ENCODE results near the gene FILIP1L.

The FILIP1L gene

DNA sequence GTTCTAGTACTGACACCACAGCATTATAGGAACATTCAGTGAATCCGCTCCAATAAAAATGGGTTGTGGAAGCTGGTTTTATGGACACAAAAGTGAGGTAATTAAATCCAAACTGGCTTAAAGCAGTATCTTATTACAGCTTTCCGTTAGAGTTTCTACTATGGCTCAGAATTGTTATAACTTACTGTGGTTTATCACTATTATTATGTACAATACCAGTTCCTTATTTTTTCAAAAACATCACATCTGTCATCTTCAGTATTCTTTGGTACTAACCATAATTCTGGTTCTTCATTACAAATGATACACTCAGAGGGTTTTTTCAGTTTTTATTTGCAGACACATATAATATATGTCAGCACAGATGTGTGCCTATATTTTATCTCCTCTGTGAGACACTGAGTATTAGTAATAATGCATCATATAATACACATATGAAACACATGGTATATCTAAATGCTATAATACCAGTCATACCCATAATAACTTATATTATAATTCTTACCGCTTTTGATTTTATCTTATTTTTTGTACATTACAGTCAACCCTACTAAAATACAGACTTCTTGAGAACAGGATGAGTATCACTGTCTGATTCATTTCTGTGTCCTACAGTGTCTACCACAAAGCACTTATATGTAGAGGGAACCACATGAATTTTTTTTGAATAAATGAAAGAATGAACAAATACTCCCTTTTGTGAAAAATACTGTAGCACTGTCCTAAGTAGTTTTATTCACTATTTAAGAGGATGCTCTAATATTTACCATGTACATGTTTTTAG, 257.7 kb downstream of the FILIP1L start:
- no peak overlapping the region for H3K9ac ChIP-seq (ENCODE audit: low read length in 2 of 2)
- H3K36me3 ChIP-seq (ENCODE audit: control insufficient read depth in 2 of 2, insufficient read depth in 2 of 2, low read length in 2 of 2), result peaks cover 15 to 27% of the 10 kb centered on the region in 2 donors
- peak overlapping the region; percentile 46 for H3K27ac ChIP-seq (ENCODE audit: low read length)
- no peak overlapping the region for H3K4me3 ChIP-seq (ENCODE audit: low read length in 2 of 2)
- peaks cover 34% of the 10 kb centered on the region for H3K4me1 ChIP-seq (ENCODE audit: control insufficient read depth, insufficient read depth, low read length)
- no peaks in the 10 kb centered on the region for H3K9me3 ChIP-seq (ENCODE audit: control insufficient read depth in 2 of 2, low read length in 2 of 2)
- no peaks in the 10 kb centered on the region for H3K27me3 ChIP-seq (ENCODE audit: control insufficient read depth in 1 of 2, insufficient read depth in 2 of 2, low read length in 2 of 2)

DNA sequence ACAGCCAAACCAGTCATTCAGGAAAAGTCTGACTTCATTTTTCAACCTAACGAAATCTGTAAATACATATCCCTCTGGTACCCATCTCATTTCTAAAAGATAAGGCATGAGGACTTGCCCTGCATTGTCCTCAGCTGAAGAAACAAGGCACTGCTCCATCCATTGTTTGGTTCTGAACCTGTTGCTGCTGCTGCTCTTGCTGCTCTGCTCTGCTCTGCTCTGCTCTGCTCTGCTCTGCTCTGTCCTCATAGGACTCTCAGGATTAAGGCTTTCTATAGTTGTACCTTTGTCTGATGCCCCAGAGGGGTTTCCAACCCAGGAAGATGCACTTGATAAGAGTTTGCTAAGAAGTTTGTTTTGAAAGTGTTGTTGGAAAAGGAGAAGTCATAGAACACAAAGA, 258.4 kb downstream of the FILIP1L start:
- Histone ChIP-seq H3K27ac (ENCODE audit: low read length) (peak overlapping the region; percentile 46), H3K27me3 (ENCODE audit: control insufficient read depth in 1 of 2, insufficient read depth in 2 of 2, low read length in 2 of 2) (no peaks in the 10 kb centered on the region), H3K9ac (ENCODE audit: low read length in 2 of 2) (no peak overlapping the region), H3K36me3 (ENCODE audit: control insufficient read depth in 2 of 2, insufficient read depth in 2 of 2, low read length in 2 of 2) (peaks cover 10 to 22% of the 10 kb centered on the region in 2 donors), H3K9me3 (ENCODE audit: control insufficient read depth in 2 of 2, low read length in 2 of 2) (no peaks in the 10 kb centered on the region), H3K4me3 (ENCODE audit: low read length in 2 of 2) (no peak overlapping the region), H3K4me1 (ENCODE audit: control insufficient read depth, insufficient read depth, low read length) (peaks cover 28% of the 10 kb centered on the region)

GRCh38 chr3:99854756-99855298, 259.5 kb downstream of the FILIP1L start:
- no peak overlapping the region for H3K27ac ChIP-seq (ENCODE audit: low read length)
- peaks cover 23% of the 10 kb centered on the region for H3K4me1 ChIP-seq (ENCODE audit: control insufficient read depth, insufficient read depth, low read length)
- H3K36me3 ChIP-seq (ENCODE audit: control insufficient read depth in 2 of 2, insufficient read depth in 2 of 2, low read length in 2 of 2), result peaks cover 16 to 31% of the 10 kb centered on the region in 2 donors
- H3K4me3 ChIP-seq (ENCODE audit: low read length in 2 of 2), result no peak overlapping the region
- H3K9ac ChIP-seq (ENCODE audit: low read length in 2 of 2), result no peak overlapping the region
- H3K9me3 ChIP-seq (ENCODE audit: control insufficient read depth in 2 of 2, low read length in 2 of 2), result no peaks in the 10 kb centered on the region
- no peaks in the 10 kb centered on the region for H3K27me3 ChIP-seq (ENCODE audit: control insufficient read depth in 1 of 2, insufficient read depth in 2 of 2, low read length in 2 of 2)

- peaks cover 24% of the 10 kb centered on the region for H3K4me1 ChIP-seq (ENCODE audit: control insufficient read depth, insufficient read depth, low read length)
- no peak overlapping the region for H3K4me3 ChIP-seq (ENCODE audit: low read length in 2 of 2)
- H3K27me3 ChIP-seq (ENCODE audit: control insufficient read depth in 1 of 2, insufficient read depth in 2 of 2, low read length in 2 of 2), result no peaks in the 10 kb centered on the region
- H3K36me3 ChIP-seq (ENCODE audit: control insufficient read depth in 2 of 2, insufficient read depth in 2 of 2, low read length in 2 of 2), result peaks cover 25 to 42% of the 10 kb centered on the region in 2 donors
- H3K9ac ChIP-seq (ENCODE audit: low read length in 2 of 2), result no peak overlapping the region
- H3K27ac ChIP-seq (ENCODE audit: low read length), result no peak overlapping the region
- no peaks in the 10 kb centered on the region for H3K9me3 ChIP-seq (ENCODE audit: control insufficient read depth in 2 of 2, low read length in 2 of 2)
Measured at GRCh38 chr3:99852851-99853250, 261.4 kb downstream of the FILIP1L start.

- Histone ChIP-seq H3K4me1 (ENCODE audit: control insufficient read depth, insufficient read depth, low read length) (peaks cover 20% of the 10 kb centered on the region), H3K27ac (ENCODE audit: low read length) (no peak overlapping the region), H3K4me3 (ENCODE audit: low read length in 2 of 2) (no peak overlapping the region), H3K27me3 (ENCODE audit: control insufficient read depth in 1 of 2, insufficient read depth in 2 of 2, low read length in 2 of 2) (no peaks in the 10 kb centered on the region), H3K9me3 (ENCODE audit: control insufficient read depth in 2 of 2, low read length in 2 of 2) (no peaks in the 10 kb centered on the region), H3K36me3 (ENCODE audit: control insufficient read depth in 2 of 2, insufficient read depth in 2 of 2, low read length in 2 of 2) (peaks cover 25 to 35% of the 10 kb centered on the region in 2 donors), H3K9ac (ENCODE audit: low read length in 2 of 2) (no peak overlapping the region)
Measured at GRCh38 chr3:99851955-99852354, 262.3 kb downstream of the FILIP1L start.

DNA sequence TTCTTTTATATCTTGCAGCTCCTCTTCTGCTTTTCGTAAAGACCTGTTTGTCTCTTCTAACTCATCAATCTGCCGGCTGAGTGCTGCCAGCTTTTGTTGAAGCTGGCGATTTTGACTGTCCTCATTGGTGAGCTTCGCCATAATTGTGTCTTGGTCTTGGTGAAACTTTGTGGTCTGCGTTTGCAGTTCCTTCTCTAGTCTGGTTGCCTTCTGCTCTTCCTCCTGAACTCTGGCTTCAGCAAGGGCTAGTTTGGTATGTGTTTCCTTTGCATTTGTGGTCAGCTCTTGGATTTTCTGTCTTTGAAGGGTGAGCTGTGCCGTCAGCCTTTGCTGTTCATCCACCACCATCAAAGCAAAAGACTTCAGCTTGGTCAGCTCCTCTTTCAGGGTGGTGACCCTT, 263.7 kb downstream of the FILIP1L start:
- H3K4me3 ChIP-seq (ENCODE audit: low read length in 2 of 2), result no peak overlapping the region
- H3K4me1 ChIP-seq (ENCODE audit: control insufficient read depth, insufficient read depth, low read length), result peaks cover 17% of the 10 kb centered on the region
- no peaks in the 10 kb centered on the region for H3K9me3 ChIP-seq (ENCODE audit: control insufficient read depth in 2 of 2, low read length in 2 of 2)
- H3K27ac ChIP-seq (ENCODE audit: low read length), result peak overlapping the region; percentile 7
- H3K36me3 ChIP-seq (ENCODE audit: control insufficient read depth in 2 of 2, insufficient read depth in 2 of 2, low read length in 2 of 2), result peaks cover 25 to 29% of the 10 kb centered on the region in 2 donors
- no peaks in the 10 kb centered on the region for H3K27me3 ChIP-seq (ENCODE audit: control insufficient read depth in 1 of 2, insufficient read depth in 2 of 2, low read length in 2 of 2)
- no peak overlapping the region for H3K9ac ChIP-seq (ENCODE audit: low read length in 2 of 2)

GRCh38 chr3:99848433-99848832, 265.9 kb downstream of the FILIP1L start:
- H3K9ac ChIP-seq (ENCODE audit: low read length in 2 of 2), result no peak overlapping the region
- H3K9me3 ChIP-seq (ENCODE audit: control insufficient read depth in 2 of 2, low read length in 2 of 2), result no peaks in the 10 kb centered on the region
- H3K4me3 ChIP-seq (ENCODE audit: low read length in 2 of 2), result peak overlapping the region in 1 of 2 donors; percentile 10
- no peaks in the 10 kb centered on the region for H3K27me3 ChIP-seq (ENCODE audit: control insufficient read depth in 1 of 2, insufficient read depth in 2 of 2, low read length in 2 of 2)
- peak overlapping the region; percentile 46 for H3K27ac ChIP-seq (ENCODE audit: low read length)
- peaks cover 17% of the 10 kb centered on the region for H3K4me1 ChIP-seq (ENCODE audit: control insufficient read depth, insufficient read depth, low read length)
- H3K36me3 ChIP-seq (ENCODE audit: control insufficient read depth in 2 of 2, insufficient read depth in 2 of 2, low read length in 2 of 2), result peaks cover 19 to 20% of the 10 kb centered on the region in 2 donors

DNA sequence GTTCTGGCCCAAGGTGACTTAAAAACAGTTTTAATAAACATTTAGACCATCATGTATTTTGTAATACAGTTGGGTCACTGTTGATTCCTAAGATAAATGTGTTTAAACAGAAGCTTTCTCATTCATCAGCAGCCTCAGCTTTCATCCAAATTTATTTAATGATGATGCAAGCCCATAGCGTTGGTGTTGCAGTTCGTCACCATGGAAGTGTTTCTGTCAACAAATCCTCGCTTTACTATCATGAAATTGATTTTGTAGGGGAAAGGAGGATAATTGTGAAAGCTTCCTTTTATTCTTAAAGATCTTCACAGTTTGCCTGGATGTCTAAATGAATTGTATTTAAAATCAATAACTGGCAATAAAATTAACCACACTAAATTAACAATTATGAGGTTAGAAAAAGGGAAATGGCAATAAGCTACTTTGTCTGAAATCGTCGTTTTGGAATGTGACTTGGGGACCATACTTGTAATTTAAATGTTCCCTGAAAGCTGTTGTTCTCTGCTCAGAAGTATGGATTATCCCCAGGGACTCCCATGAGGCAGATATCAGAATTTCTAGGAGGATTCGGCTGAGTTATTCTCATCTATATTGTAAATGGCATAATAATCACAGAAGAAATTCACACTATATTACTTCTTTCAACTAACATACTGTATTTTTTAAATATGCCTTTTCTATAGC, 267.7 kb downstream of the FILIP1L start:
- peak overlapping the region in 1 of 2 donors; percentile 60 for H3K9ac ChIP-seq (ENCODE audit: low read length in 2 of 2)
- no peak overlapping the region for H3K4me3 ChIP-seq (ENCODE audit: low read length in 2 of 2)
- peak overlapping the region; percentile 46 for H3K27ac ChIP-seq (ENCODE audit: low read length)
- peaks cover 23% of the 10 kb centered on the region for H3K4me1 ChIP-seq (ENCODE audit: control insufficient read depth, insufficient read depth, low read length)
- H3K9me3 ChIP-seq (ENCODE audit: control insufficient read depth in 2 of 2, low read length in 2 of 2), result no peaks in the 10 kb centered on the region
- peaks cover 17 to 20% of the 10 kb centered on the region in 2 donors for H3K36me3 ChIP-seq (ENCODE audit: control insufficient read depth in 2 of 2, insufficient read depth in 2 of 2, low read length in 2 of 2)
- H3K27me3 ChIP-seq (ENCODE audit: control insufficient read depth in 1 of 2, insufficient read depth in 2 of 2, low read length in 2 of 2), result no peaks in the 10 kb centered on the region

DNA sequence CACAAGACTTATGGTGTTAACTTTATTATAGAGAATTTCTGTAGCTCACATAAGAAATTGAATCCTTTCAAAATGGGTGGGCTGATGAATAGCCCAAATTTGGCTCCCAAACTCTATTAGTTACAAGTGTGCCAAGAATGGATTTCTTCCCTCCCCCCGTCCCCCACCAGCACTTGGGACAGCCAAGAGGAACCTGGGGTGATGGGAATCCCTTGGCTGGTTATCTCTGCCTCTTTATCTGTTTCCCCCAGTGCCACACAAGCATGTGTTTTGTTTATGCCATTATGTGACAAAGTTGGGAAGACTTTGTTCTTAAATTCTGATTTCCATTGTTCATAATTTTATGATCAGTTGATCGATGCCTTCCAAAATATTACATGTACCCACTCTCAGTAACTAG, 268.3 kb downstream of the FILIP1L start:
- H3K4me1 ChIP-seq (ENCODE audit: control insufficient read depth, insufficient read depth, low read length), result peaks cover 23% of the 10 kb centered on the region
- peak overlapping the region; percentile 46 for H3K27ac ChIP-seq (ENCODE audit: low read length)
- peaks cover 17 to 20% of the 10 kb centered on the region in 2 donors for H3K36me3 ChIP-seq (ENCODE audit: control insufficient read depth in 2 of 2, insufficient read depth in 2 of 2, low read length in 2 of 2)
- H3K27me3 ChIP-seq (ENCODE audit: control insufficient read depth in 1 of 2, insufficient read depth in 2 of 2, low read length in 2 of 2), result no peaks in the 10 kb centered on the region
- H3K4me3 ChIP-seq (ENCODE audit: low read length in 2 of 2), result no peak overlapping the region
- no peaks in the 10 kb centered on the region for H3K9me3 ChIP-seq (ENCODE audit: control insufficient read depth in 2 of 2, low read length in 2 of 2)
- peak overlapping the region in 1 of 2 donors; percentile 36 for H3K9ac ChIP-seq (ENCODE audit: low read length in 2 of 2)

- peak overlapping the region; percentile 46 for H3K27ac ChIP-seq (ENCODE audit: low read length)
- peaks cover 12 to 15% of the 10 kb centered on the region in 2 donors for H3K36me3 ChIP-seq (ENCODE audit: control insufficient read depth in 2 of 2, insufficient read depth in 2 of 2, low read length in 2 of 2)
- H3K4me1 ChIP-seq (ENCODE audit: control insufficient read depth, insufficient read depth, low read length), result peaks cover 23% of the 10 kb centered on the region
Measured at GRCh38 chr3:99845331-99845730, 269.0 kb downstream of the FILIP1L start.

More at GRCh38 chr3:99845331-99845730, 269.0 kb downstream of the FILIP1L start:
- Histone ChIP-seq H3K27me3 (ENCODE audit: control insufficient read depth in 1 of 2, insufficient read depth in 2 of 2, low read length in 2 of 2) (no peaks in the 10 kb centered on the region), H3K9ac (ENCODE audit: low read length in 2 of 2) (no peak overlapping the region), H3K4me3 (ENCODE audit: low read length in 2 of 2) (no peak overlapping the region), H3K9me3 (ENCODE audit: control insufficient read depth in 2 of 2, low read length in 2 of 2) (no peaks in the 10 kb centered on the region)
